Amniotic epithelial cell (primary cell): Measurements from ENCODE around the gene ATAT1.

Source experiments
- DNase-seq: peaks from one replicate; pipeline ENCODE4 v3.0.0-alpha.2; 2010; ENCODE audit warnings: low read depth

ATAT1 gene

DNA sequence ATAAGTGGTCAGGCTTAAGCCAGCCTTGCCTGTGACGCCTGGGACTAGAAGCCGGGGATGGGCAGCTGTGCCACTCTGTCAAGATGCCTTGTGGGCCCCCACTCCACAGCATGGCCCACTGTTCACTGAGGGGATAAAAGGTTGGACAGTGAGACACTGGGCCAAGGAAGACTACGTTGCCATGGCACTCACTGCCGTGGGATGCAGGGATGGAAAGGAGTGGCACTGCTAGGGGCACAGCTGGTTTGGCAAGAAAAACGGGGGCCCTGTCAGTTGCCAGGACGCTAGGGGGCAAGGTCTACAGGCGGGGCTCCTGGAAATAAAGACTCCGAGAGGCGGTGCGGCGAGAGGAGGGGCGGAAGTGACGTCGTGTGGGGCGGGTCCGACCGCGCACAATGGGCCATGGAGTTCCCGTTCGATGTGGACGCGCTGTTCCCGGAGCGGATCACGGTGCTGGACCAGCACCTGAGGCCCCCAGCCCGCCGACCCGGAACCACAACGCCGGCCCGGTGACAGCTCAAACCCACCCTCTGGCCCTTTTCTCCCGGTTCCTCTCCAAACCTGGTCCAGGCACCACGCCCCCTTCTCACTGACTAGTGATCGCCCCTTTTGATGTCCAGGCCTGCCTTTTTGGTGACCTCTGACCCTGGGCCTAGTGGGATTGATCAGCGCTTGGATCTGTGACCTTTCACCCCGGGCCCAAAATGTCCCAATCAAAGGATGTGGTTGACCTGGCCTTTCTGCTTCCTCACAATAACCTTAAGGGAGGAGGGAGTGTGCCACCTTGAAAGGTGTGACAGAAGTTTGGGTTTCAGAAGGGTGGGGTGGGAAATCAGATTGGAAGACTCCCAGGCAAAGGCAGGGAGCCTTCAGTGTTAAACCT lies at the start of gene ATAT1:
TSS of gene ATAT1 (plus strand) at position 391 of the 883 bp plus-strand sequence.
- DNase-seq = peak; percentile 63

DNA sequence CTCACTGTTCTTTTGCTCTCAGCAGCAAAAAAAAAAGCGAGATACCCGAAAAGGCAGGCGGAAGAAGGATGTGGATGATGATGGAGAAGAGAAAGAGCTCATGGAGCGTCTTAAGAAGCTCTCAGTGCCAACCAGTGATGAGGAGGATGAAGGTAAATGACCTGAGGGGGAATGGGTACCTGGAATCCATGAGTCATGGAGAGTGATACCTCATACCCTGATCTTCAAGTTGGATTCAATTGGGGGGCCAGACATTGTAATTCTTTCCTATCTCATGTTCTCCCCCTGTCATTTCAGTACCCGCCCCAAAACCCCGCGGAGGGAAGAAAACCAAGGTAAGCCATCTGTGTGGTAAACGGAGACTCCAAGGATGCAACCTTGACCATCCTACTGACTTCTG lies 48.6 kb upstream of the ATAT1 start:
- no peak for DNase-seq

DNA sequence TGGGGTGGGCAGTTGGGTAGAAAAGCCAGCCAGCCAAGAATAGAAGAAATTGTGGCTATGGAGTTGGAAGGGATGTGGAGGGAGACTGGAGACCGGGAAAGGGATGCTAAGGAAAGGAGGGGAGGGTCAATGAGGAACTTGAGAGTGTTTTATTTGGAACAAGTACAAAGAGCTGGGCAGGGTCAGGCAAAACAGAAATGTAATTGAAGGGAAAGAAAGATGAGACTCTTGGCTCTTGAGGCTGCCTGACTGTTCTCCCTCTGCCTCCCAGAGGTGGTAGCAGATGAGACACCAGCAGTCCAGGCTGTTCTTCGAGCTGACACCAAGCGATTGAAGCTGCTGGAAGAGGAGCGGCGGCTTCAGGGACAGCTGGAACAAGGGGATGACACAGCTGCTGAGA lies 42.8 kb upstream of the ATAT1 start:
- DNase-seq = no peak

DNA sequence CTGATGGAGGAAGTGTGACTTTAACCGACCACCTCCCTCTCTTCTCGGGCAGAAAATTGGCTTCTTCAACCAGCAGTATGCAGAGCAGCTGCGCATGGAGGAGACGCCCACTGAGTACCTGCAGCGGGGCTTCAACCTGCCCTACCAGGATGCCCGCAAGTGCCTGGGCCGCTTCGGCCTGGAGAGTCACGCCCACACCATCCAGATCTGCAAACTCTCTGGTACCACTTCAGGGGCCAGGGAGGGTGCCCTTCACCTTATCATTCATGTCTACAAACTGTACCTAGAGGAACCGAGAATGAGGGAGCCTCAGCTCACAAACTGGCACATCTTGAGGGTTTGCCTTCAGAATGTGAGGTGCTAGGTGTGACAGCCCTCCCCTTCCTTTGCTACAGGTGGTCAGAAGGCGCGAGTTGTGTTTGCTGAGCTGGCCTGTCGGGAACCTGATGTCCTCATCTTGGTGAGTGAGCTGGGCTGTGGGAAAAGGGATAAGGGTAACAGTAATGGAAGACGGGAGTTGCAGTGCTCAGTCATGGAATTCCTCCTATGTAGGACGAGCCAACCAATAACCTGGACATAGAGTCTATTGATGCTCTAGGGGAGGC lies 36.8 kb upstream of the ATAT1 start:
- no peak for DNase-seq

- no peak for DNase-seq
Observed at GRCh38 chr6:30590509-30590908, 36.2 kb upstream of the ATAT1 start.

DNA sequence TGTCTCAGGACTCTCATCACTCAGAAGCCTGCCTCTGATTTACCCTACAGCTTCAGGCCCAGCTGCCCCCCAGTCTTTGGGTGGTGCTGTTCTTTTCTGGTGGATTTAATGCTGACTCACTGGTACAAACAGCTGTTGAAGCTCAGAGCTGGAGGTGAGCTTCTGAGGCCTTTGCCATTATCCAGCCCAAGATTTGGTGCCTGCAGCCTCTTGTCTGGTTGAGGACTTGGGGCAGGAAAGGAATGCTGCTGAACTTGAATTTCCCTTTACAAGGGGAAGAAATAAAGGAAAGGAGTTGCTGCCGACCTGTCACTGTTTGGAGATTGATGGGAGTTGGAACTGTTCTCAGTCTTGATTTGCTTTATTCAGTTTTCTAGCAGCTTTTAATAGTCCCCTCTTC lies 35.7 kb upstream of the ATAT1 start:
- DNase-seq = peak; percentile 57

- no peak for DNase-seq
Observed at GRCh38 chr6:30592287-30592686, 34.4 kb upstream of the ATAT1 start.

DNA sequence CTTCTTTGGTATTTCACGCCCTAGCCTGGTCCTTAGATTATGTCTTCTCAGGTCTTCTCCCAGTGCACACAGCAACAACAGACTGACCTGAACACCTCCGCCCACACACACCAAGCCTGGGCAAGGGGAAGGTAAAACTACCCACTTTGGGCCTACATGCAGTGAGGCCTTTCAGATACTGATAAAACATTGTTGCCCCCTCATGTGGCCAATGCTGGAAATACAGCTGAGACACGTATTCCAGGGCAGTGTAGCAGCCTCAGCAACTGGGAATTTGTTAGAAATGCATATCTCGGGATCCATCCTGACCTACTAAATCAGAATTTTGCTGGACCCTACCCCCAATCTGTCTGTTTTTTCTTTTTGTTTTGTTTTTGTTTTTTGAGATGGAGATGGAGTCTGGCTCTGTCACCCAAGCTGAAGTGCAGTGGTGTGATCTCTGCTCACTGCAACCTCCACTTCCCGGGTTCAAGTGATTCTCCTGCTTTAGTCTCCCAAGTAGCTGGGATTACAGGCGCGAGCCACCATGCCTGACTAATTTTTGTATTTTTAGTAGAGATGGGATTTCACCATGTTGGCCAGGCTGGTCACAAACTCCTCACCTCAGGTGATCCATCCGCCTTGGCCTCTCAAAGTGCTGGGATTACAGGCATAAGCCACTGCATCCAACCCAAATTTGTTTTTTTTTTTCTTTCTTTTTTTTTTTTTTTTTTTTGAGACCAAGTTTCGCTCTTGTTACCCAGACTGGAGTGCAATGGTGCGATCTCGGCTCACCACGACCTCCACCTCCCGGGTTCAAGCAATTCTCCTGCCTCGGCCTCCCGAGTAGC lies 29.1 kb upstream of the ATAT1 start:
- peak; percentile 79 for DNase-seq

- no peak for DNase-seq
Observed at GRCh38 chr6:30598912-30599624, 27.6 kb upstream of the ATAT1 start.

- no peak for DNase-seq
Observed at GRCh38 chr6:30599625-30600324, 26.9 kb upstream of the ATAT1 start.

DNA sequence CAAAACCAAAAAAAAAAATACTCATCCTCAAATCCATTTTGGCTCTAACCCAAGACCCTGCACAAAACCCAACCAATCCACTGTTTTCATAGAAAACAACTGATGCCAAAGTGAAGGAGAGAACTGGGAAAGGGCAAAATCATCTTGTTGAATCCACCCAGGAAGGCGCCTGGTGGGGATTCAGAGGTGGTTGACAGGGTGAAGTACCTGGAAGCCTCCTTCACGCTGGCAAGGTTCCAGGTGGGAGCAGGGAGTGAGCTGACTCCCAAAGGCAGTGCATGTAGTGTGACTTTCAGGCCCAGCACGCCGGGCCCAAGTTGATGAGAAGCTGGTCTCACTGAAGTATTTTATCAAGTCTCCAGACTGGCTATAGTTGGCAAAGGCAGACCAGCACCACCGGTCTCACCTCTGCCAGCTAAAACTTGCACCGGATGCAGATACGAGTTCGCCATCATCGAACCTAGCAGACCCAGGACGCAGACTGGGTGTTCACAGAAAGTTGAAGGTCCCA lies 26.2 kb upstream of the ATAT1 start:
- no peak for DNase-seq

- DNase-seq = no peak
Observed at GRCh38 chr6:30601436-30601814, 25.2 kb upstream of the ATAT1 start.

GRCh38 chr6:30601815-30602641 lies 24.6 kb upstream of the ATAT1 start:
- no peak for DNase-seq

DNA sequence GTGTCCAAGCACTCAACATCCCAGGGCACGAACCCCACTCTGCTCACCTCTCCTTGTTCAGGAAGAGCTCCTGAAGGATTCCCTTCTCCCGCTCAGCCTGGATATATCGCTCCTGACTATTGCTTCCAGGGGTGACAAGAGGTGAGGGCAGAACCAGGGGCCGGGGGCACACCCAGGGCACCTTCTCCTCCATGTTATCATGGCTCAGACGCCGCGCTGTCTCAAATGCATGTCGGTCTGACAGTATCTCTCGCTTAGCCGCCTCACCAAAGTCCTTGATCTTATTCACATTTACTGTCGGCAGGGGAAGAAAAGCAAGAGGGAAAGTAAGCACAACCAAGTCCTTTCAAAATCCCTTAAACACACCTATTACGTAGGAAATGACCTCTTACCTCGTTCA lies 22.7 kb upstream of the ATAT1 start:
- DNase-seq = no peak

DNA sequence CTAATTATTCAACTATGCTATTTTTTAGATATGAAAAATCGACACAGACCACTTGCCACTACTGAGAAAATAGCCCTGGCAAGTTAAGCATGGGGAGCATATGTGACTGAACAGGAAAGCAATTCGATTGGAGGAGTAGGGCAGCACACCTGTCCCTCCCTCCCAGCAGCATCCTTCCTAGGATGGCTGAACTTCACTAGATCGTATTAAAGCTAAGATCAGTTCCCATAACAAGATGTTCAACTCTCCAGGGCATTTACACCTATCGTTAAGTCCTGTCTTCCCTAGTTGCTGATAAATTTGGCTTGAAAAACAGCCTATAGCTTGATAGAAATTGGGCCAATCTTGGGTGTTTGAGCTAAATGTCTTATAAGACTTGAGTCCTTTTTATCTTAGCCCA lies 16.6 kb upstream of the ATAT1 start:
- no peak for DNase-seq

- peak; percentile 81 for DNase-seq
Observed at GRCh38 chr6:30611150-30611855, 15.4 kb upstream of the ATAT1 start.

DNA sequence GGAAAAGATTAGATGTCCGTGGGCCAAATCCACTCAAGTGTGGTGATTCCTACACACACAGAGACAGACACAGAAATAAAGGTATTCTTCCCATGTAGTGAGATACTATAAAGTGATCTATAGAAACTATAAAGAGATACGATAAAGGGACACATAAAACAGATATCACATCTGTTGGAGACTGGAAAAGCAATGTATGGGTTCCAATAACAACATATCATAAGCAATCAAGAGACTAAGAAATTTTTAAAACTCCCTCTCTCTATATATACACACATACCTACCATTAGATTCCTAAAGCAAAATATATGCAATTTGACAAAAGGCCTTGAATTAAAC lies 14.8 kb upstream of the ATAT1 start:
- DNase-seq = no peak

DNA sequence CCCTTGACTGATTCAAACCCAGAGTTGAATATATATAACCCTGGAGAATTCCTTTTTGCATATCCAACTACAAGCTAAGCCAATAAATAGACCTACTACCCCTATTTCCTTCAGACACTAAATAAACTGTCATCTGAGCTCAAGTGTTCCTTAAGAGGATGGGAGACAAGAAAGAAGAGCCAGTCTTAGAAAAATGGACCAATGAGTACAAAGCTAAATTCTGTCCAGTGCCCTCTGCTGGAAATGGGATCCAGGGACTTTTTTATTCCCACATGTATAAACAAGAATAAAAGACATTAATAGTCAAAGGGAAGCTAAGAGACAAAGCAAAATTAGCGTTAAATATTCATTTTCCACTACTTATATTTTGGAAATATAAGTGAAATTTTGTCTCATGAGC lies 14.5 kb upstream of the ATAT1 start:
- DNase-seq = peak; percentile 36

GRCh38 chr6:30612687-30613248 lies 13.9 kb upstream of the ATAT1 start:
- DNase-seq = peak; percentile 80
